WTC11 (cell line): Measurements from ENCODE around the gene ARHGAP23. TPM values are rescaled to one million over a fixed set of nuclear protein-coding genes. Genes with fewer than 3 reads are reported as not detected.

Experiments
- ATAC-seq: fragments of 200-7000 bp; cut with Tn5 transposase; 2 replicates; pipeline ENCODE4 v1.10.0; 2021; ENCODE audit warnings: mild to moderate bottlenecking, moderate library complexity
- CTCF ChIA-PET: fragments of 300-600 bp; sonication (Branson Sonifier 250); formaldehyde crosslinking; loops from one replicate; lab custom pipeline; 2021; ENCODE audit warnings: antibody characterized with exemption; lab: Charles Lee
- POLR2A ChIA-PET: fragments of 350-600 bp; sonication (Branson Sonifier 250); formaldehyde crosslinking; loops from one replicate; lab custom pipeline; 2021; ENCODE audit warnings: antibody characterized with exemption; lab: Charles Lee
- DNase-seq: peaks from one replicate; pipeline ENCODE4 v3.0.0; 2021; ENCODE audit warnings: low spot score
- H3K27ac Mint-ChIP-seq: 2 replicates; pipeline ENCODE4 v1.8.0; 2021; ENCODE audit warnings: mixed read lengths
- H3K27me3 Mint-ChIP-seq: 2 replicates; pipeline ENCODE4 v1.8.0; 2021; ENCODE audit warnings: low read depth, mild to moderate bottlenecking, moderate library complexity, mixed read lengths
- H3K36me3 Mint-ChIP-seq: 2 replicates; pipeline ENCODE4 v1.8.0; 2021; ENCODE audit warnings: mixed read lengths
- H3K4me1 Mint-ChIP-seq: 2 replicates; pipeline ENCODE4 v1.8.0; 2022; ENCODE audit warnings: mixed read lengths
- H3K4me3 Mint-ChIP-seq: 2 replicates; pipeline ENCODE4 v1.8.0; 2021; ENCODE audit warnings: mild to moderate bottlenecking, moderate library complexity, mixed read lengths
- H3K9me3 Mint-ChIP-seq: 2 replicates; pipeline ENCODE4 v1.8.0; 2021; ENCODE audit warnings: mixed read lengths
- ARID4B ChIP-seq: sonication (generic); formaldehyde crosslinking; IDR thresholded peaks from 2 replicates; pipeline ENCODE4 v1.8.0; 2023; ENCODE audit warnings: missing genetic modification reagents, mild to moderate bottlenecking, borderline replicate concordance
- E2F5 ChIP-seq: sonication (generic); formaldehyde crosslinking; IDR thresholded peaks from 2 replicates; pipeline ENCODE4 v1.8.1; 2022; ENCODE audit warnings: mild to moderate bottlenecking, moderate library complexity, missing genetic modification reagents
- ELF4 ChIP-seq: sonication (generic); formaldehyde crosslinking; IDR thresholded peaks from 2 replicates; pipeline ENCODE4 v1.8.1; 2022; ENCODE audit warnings: low read depth, mild to moderate bottlenecking, moderate library complexity, missing genetic modification reagents
- ESRRA ChIP-seq: sonication (generic); formaldehyde crosslinking; IDR thresholded peaks from 2 replicates; pipeline ENCODE4 v1.8.1; 2022; ENCODE audit warnings: mild to moderate bottlenecking, missing genetic modification reagents, borderline replicate concordance
- ETV6 ChIP-seq: sonication (generic); formaldehyde crosslinking; IDR thresholded peaks from 2 replicates; pipeline ENCODE4 v1.8.1; 2022; ENCODE audit warnings: mild to moderate bottlenecking, missing genetic modification reagents
- FOXP1 ChIP-seq: sonication (generic); formaldehyde crosslinking; IDR thresholded peaks from 2 replicates; pipeline ENCODE4 v1.8.0; 2022; ENCODE audit warnings: missing genetic modification reagents, mild to moderate bottlenecking, moderate library complexity, borderline replicate concordance
- KAT7 ChIP-seq: sonication (generic); formaldehyde crosslinking; IDR thresholded peaks from 2 replicates; pipeline ENCODE4 v1.8.1; 2023; ENCODE audit warnings: missing genetic modification reagents, mild to moderate bottlenecking, borderline replicate concordance
- PRDM15 ChIP-seq: sonication (generic); formaldehyde crosslinking; IDR thresholded peaks from 2 replicates; pipeline ENCODE4 v1.8.0; 2022; ENCODE audit warnings: missing genetic modification reagents
- RORB ChIP-seq: fragments of 250-450 bp; sonication (Bioruptor Pico); IDR thresholded peaks from 2 replicates; pipeline ENCODE4 v1.9.0; 2021; ENCODE audit warnings: mild to moderate bottlenecking
- SOX15 ChIP-seq: fragments of 250-450 bp; sonication (Bioruptor Pico); IDR thresholded peaks from 2 replicates; pipeline ENCODE4 v1.9.0; 2021; ENCODE audit warnings: mild to moderate bottlenecking
- STAT6 ChIP-seq: sonication (generic); formaldehyde crosslinking; conservative IDR thresholded peaks from 2 replicates; pipeline ENCODE4 v1.8.1; 2023; ENCODE audit warnings: mild to moderate bottlenecking, low read depth, missing genetic modification reagents, moderate library complexity
- ZBTB21 ChIP-seq: sonication (generic); formaldehyde crosslinking; IDR thresholded peaks from 2 replicates; pipeline ENCODE4 v1.8.1; 2023; ENCODE audit warnings: mild to moderate bottlenecking, missing genetic modification reagents, borderline replicate concordance
- ZNF121 ChIP-seq: sonication (generic); formaldehyde crosslinking; IDR thresholded peaks from 2 replicates; pipeline ENCODE4 v1.8.0; 2023; ENCODE audit warnings: missing genetic modification reagents
- total RNA-seq: library from RNA; stranded (reverse); gene quantifications from 3 replicates; pipeline ENCODE4 v1.2.3, GENCODE V29; 2021

The ARHGAP23 gene
- total RNA-seq, 1 experiment from 2014 or later = 66.0 TPM

GRCh38 chr17:38415250-38416194, 12.7 kb upstream of the ARHGAP23 start (continued):
- no peak for TF ChIP-seq ZNF121
- 0 out of 2 replicates have a peak, but pooled peaks have one; percentile 15 for TF ChIP-seq FOXP1 (CRISPR knock-in tag)
- no peak for TF ChIP-seq SOX15
- no peak for TF ChIP-seq ELF4 (CRISPR knock-in tag)
- no peak for TF ChIP-seq ESRRA (CRISPR knock-in tag)

- H3K4me1 Mint-ChIP-seq = peaks cover 63% of the 10 kb centered on the region
- peaks cover 38% of the 10 kb centered on the region for H3K27me3 Mint-ChIP-seq
- no peaks in the 10 kb centered on the region for H3K9me3 Mint-ChIP-seq
- TF ChIP-seq ZBTB21 = no peak
- TF ChIP-seq, all 79 proteins: peak for 0
- H3K4me3 Mint-ChIP-seq = peak overlapping the region; percentile 14; the same call in 1 of the 2 replicates
- H3K27ac Mint-ChIP-seq = no peak overlapping the region
- CTCF ChIA-PET = interaction anchor here (1.2 to 9.5 kb wide), 4 partner anchors 27 to 92 kb away, joined by 3 to 222 read pairs (median 12); no protein-coding TSS in a partner anchor
- H3K36me3 Mint-ChIP-seq = no peaks in the 10 kb centered on the region
- POLR2A ChIA-PET = interaction anchor here (5.4 kb wide), 1 partner anchor 36 kb away, joined by 26 read pairs; no protein-coding TSS in a partner anchor
- ATAC-seq (no peak), DNase-seq (no peak)
Observed at GRCh38 chr17:38416840-38417209, 11.4 kb upstream of the ARHGAP23 start.

GRCh38 chr17:38417210-38417951, 10.9 kb upstream of the ARHGAP23 start:
- no peak overlapping the region for H3K4me3 Mint-ChIP-seq
- peaks cover 66% of the 10 kb centered on the region for H3K4me1 Mint-ChIP-seq
- peaks cover 38% of the 10 kb centered on the region for H3K27me3 Mint-ChIP-seq
- CTCF ChIA-PET = interaction anchor here (1.2 to 9.5 kb wide), 4 partner anchors 26 to 92 kb away, joined by 3 to 222 read pairs (median 12); no protein-coding TSS in a partner anchor
- DNase-seq (no peak), ATAC-seq (no peak)
- H3K36me3 Mint-ChIP-seq = no peaks in the 10 kb centered on the region
- no peaks in the 10 kb centered on the region for H3K9me3 Mint-ChIP-seq
- TF ChIP-seq E2F5 (CRISPR knock-in tag) (no peak), FOXP1 (CRISPR knock-in tag) (no peak), ARID4B (CRISPR knock-in tag) (no peak), ETV6 (CRISPR knock-in tag) (no peak), PRDM15 (no peak), ESRRA (CRISPR knock-in tag) (no peak), STAT6 (no peak), RORB (CRISPR knock-in tag) (no peak), KAT7 (no peak)
- TF ChIP-seq, all 79 proteins: peak for 0
- POLR2A ChIA-PET = interaction anchor here (0.6 to 5.4 kb wide), 2 partner anchors 35 to 116 kb away, joined by 3 to 26 read pairs; no protein-coding TSS in a partner anchor
- no peak overlapping the region for H3K27ac Mint-ChIP-seq
